Middle frontal gyrus (tissue), 1 donor: ENCODE data around the gene RPL37A.

Experiments
- DNase-seq: peaks from one replicate; pipeline ENCODE4 v3.0.0-alpha.2; 2015; ENCODE audit warnings: low spot score; ENCODE audit errors: extremely low spot score

The RPL37A gene

GRCh38 chr2:216486708-216487107 is 11.9 kb upstream of the RPL37A start:
- no peak for DNase-seq

- no peak for DNase-seq
Observed at GRCh38 chr2:216490061-216490460, 8.6 kb upstream of the RPL37A start.

- no peak for DNase-seq
Observed at GRCh38 chr2:216491793-216492596, 6.6 kb upstream of the RPL37A start.

- peak; percentile 20 for DNase-seq
Observed at GRCh38 chr2:216492597-216493333, 5.9 kb upstream of the RPL37A start.

- DNase-seq = no peak
Observed at GRCh38 chr2:216493334-216493685, 5.3 kb upstream of the RPL37A start.

- DNase-seq = no peak
Observed at GRCh38 chr2:216495656-216496055, 3.0 kb upstream of the RPL37A start.

GRCh38 chr2:216497382-216498069 is 1.1 kb upstream of the RPL37A start:
- no peak for DNase-seq

- DNase-seq = no peak
Observed at GRCh38 chr2:216498070-216498378, 620 bp upstream of the RPL37A start.

GRCh38 chr2:216499641-216500218 is 1.1 kb downstream of the RPL37A start:
- DNase-seq = no peak

- no peak for DNase-seq
Observed at GRCh38 chr2:216500572-216500971, 1.9 kb downstream of the RPL37A start.

- no peak for DNase-seq
Observed at GRCh38 chr2:216501854-216502253, 3.2 kb downstream of the RPL37A start.

GRCh38 chr2:216502381-216503158 is 3.9 kb downstream of the RPL37A start:
- no peak for DNase-seq

GRCh38 chr2:216503159-216503629 is 4.5 kb downstream of the RPL37A start:
- no peak for DNase-seq

GRCh38 chr2:216503697-216504375 is 5.2 kb downstream of the RPL37A start:
- no peak for DNase-seq

- DNase-seq = no peak
Observed at GRCh38 chr2:216504376-216504762, 5.7 kb downstream of the RPL37A start.

GRCh38 chr2:216505133-216506106 is 6.8 kb downstream of the RPL37A start:
- DNase-seq = no peak

- DNase-seq = no peak
Observed at GRCh38 chr2:216507220-216508160, 8.8 kb downstream of the RPL37A start.

- no peak for DNase-seq
Observed at GRCh38 chr2:216508229-216508628, 9.6 kb downstream of the RPL37A start.
